HG02623 (cell line): ENCODE results near the gene TMPRSS12.
"Not testable (repeated sequence)": the region's sequence is repeated elsewhere in the genome, so short reads cannot be mapped to it uniquely, and the experiment has no call there.

Experiments used
- ATAC-seq: cut with Tn5 transposase; IDR thresholded peaks from one replicate; pipeline ENCODE4 v1.9.1; 2021; ENCODE audit warnings: moderate library complexity; ENCODE audit not compliant: unreplicated experiment

The TMPRSS12 gene

GRCh38 chr12:50855679-50856078 lies 13.0 kb downstream of the TMPRSS12 start:
- ATAC-seq, result not testable (repeated sequence)

GRCh38 chr12:50859621-50860310 lies 17.0 kb downstream of the TMPRSS12 start:
- no peak for ATAC-seq

DNA sequence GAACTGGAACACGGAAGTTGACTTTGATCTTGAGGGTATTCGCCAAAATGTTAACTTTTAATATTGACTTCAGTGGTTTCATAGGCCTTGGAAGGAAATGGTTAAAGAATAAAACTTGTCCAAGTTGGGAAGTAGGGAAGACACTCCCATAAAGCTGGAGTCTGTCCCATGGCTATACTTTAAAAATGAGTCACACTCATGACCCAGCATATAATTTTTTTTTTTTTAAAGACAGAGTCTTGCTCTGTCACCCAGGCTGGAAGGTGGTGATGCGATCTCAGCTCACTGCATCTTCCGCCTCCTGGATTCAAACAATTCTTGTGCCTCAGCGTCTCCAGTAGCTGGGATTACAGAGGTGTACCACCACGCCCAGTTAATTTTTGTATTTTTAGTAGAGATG lies 19.6 kb downstream of the TMPRSS12 start:
- no peak for ATAC-seq

DNA sequence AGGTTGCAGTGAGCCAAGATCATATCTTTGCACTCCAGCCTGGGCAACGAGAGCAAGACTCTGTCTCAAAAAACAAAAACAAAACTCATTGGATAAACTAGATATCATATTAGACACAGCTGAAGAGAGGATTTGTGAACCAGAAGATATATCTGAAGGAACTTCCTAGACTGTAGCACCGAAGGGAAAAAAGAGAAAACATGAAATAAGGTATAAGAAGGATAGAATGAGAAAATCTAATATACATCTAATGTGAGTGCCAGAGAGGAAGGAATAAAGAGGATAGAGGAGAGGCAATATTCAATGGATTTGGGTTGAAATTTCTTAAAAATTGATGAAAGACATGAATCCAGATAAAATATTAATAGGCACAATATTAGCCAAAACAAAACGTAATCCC lies 22.5 kb downstream of the TMPRSS12 start:
- no peak for ATAC-seq

- not testable (repeated sequence) for ATAC-seq
Observed at GRCh38 chr12:50868881-50869280, 26.2 kb downstream of the TMPRSS12 start.

- no peak for ATAC-seq
Observed at GRCh38 chr12:50882563-50882962, 39.8 kb downstream of the TMPRSS12 start.

DNA sequence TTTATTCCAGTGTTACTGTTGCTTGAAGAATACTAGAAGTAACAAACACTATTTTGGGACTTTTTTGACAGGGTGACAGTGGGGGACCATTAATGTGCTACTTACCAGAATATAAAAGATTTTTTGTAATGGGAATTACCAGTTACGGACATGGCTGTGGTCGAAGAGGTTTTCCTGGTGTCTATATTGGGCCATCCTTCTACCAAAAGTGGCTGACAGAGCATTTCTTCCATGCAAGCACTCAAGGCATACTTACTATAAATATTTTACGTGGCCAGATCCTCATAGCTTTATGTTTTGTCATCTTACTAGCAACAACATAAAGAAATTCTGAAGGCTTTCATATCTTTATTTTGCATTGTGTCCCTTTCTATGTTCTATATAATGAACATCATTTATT lies 44.5 kb downstream of the TMPRSS12 start:
- no peak for ATAC-seq

GRCh38 chr12:50888666-50889065 lies 45.9 kb downstream of the TMPRSS12 start:
- no peak for ATAC-seq

GRCh38 chr12:50894241-50894640 lies 51.5 kb downstream of the TMPRSS12 start:
- no peak for ATAC-seq

GRCh38 chr12:50901685-50902113 lies 59.0 kb downstream of the TMPRSS12 start:
- ATAC-seq, result no peak

- not testable (repeated sequence) for ATAC-seq
Observed at GRCh38 chr12:50908479-50908878, 65.8 kb downstream of the TMPRSS12 start.

DNA sequence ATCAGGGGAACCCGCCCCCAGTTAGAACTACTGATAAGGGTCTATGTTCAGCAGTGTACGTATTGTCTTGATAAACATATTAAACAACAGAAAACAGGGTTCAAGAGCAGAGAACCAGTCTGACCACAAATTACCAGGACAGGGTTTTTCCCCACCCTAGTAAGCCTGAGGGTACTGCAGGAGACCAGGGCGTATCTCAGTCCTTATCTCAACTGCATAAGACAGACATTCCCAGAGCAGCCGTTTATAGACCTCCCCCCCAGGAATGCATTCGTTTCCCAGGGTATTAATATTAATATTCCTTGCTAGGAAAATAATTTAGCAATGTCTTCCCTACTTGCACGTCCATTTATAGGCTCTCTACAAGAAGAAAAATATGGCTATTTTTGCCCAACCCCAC lies 69.6 kb downstream of the TMPRSS12 start:
- not testable (repeated sequence) for ATAC-seq

GRCh38 chr12:50913224-50913623 lies 70.5 kb downstream of the TMPRSS12 start:
- no peak for ATAC-seq

- ATAC-seq, result no peak
Observed at GRCh38 chr12:50914872-50915484, 72.3 kb downstream of the TMPRSS12 start.

DNA sequence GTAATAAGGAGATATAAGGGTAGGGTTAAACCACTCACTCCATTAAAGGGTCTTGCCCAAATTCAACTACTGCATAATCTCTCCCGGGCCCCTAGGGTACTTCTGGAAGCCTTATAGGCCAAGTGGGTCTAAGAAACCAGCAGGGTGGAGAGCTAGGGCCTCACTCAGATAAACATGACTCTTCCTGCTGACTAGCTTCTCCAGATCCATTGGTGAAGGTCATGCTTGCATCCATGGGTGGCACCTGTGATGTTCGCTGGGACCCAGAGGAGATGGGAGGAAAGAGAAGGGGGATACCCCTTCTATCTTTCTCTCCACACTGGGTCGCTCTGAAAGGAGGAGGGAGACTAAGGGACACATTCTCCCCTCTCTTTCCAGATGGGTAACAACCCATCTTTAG lies 73.6 kb downstream of the TMPRSS12 start:
- ATAC-seq, result no peak

- no peak for ATAC-seq
Observed at GRCh38 chr12:50918584-50919316, 76.0 kb downstream of the TMPRSS12 start.

DNA sequence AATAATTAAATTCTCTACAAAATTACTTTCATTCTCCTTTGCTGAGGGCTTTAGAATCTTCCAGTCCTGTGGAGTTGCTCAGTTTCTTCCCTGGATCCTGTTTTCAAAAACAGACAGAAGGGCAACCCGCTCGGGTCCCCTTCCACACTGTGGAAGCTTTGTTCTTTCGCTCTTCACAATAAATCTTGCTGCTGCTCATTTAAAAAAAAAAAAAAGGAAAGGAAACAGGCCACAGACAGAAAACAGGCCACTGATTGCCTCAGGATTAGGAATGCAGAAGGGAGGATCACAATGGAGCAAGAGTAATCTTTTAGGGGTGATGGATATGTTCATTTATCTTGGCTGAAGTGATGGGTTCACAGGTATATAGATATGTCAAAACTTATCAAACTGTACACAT lies 80.1 kb downstream of the TMPRSS12 start:
- ATAC-seq, result no peak

GRCh38 chr12:50923361-50924130 lies 80.8 kb downstream of the TMPRSS12 start:
- no peak for ATAC-seq

GRCh38 chr12:50924131-50924438 lies 81.4 kb downstream of the TMPRSS12 start:
- no peak for ATAC-seq

DNA sequence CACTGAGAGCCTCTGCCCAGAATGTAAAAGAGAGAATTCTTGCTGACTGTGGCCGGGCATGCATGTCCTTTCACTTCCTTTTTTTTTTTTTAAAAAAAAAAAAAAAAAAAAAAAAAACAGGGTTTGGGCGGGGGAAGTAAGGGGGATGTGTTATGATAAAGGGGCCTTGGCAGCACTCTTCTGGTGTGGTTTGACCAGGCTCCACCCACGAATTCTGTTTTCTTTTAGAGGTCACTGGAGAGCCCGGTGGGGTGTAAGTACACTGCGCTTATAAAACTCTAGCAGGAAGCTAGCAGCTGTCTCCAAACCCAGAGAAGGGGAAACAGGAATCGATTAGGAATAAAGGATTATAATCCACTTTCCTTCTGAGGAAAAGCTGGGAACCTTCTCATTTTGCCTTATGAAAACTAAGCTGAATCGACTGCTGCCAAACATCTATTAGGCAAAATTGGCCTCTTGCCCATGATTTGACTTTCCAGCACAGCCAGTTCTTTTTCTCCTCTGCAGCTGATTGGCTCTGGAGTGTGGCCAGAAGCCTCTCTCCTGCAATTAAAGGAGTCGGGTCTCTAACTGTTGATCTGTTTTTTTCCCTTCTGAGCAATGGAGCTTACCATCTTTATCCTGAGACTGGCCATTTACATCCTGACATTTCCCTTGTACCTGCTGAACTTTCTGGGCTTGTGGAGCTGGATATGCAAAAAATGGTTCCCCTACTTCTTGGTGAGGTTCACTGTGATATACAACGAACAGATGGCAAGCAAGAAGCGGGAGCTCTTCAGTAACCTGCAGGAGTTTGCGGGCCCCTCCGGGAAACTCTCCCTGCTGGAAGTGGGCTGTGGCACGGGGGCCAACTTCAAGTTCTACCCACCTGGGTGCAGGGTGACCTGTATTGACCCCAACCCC lies 82.0 kb downstream of the TMPRSS12 start:
- peak; percentile 93 for ATAC-seq

DNA sequence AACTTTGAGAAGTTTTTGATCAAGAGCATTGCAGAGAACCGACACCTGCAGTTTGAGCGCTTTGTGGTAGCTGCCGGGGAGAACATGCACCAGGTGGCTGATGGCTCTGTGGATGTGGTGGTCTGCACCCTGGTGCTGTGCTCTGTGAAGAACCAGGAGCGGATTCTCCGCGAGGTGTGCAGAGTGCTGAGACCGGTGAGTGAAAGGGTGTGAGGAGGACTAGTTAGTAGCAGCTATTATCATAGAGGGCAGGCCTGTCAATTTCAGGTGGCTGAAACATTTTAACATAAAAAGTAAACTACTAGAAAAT lies 82.6 kb downstream of the TMPRSS12 start:
- no peak for ATAC-seq
